Activated CD8-positive, alpha-beta memory T cell treated with anti-CD3 and anti-CD28 coated beads, Interleukin-2, amount 10 ng/mL, durations not matched to agents 7 days and 5 days (primary cell): ENCODE data around the gene ZNF426. TPM values are rescaled to one million over a fixed set of nuclear protein-coding genes. Genes with fewer than 3 reads are reported as not detected.

ENCODE experiments used
- total RNA-seq, 2 experiments: library from RNA; stranded (reverse); gene quantifications; one replicate each; pipeline ENCODE4 v1.2.3, GENCODE V29; 2021

Gene ZNF426
- total RNA-seq, 2 experiments from 2014 or later: 12.7 to 13.9 TPM

Other genes starting within 250 kb of the ZNF426 start
- gene ZNF699, start 228.8 kb downstream of the ZNF426 start, total RNA-seq: 1 to 10 TPM; 6.7 to 9.0 TPM
- 10 to 100 TPM; 10.9 to 14.9 TPM for gene ZNF559, start 214.5 kb downstream of the ZNF426 start, total RNA-seq
- gene ZNF177, start 175.6 kb downstream of the ZNF426 start, total RNA-seq: 1 to 10 TPM; 1.1 to 1.2 TPM
- 10 to 100 TPM; 34.1 to 48.3 TPM for gene ZNF266, start 103.1 kb downstream of the ZNF426 start, total RNA-seq
- not detected for gene ZNF560, start 40.0 kb downstream of the ZNF426 start, total RNA-seq
- gene ZNF121, start 45.9 kb upstream of the ZNF426 start, total RNA-seq: 10 to 100 TPM; 53.9 to 55.7 TPM
- gene ZNF561, start 82.6 kb upstream of the ZNF426 start, total RNA-seq: 10 to 100 TPM; 23.0 to 30.8 TPM
- 10 to 100 TPM; 25.9 to 26.7 TPM for gene ZNF562, start 136.5 kb upstream of the ZNF426 start, total RNA-seq
- gene ZNF846, start 230.1 kb upstream of the ZNF426 start, total RNA-seq: 1 to 10 TPM; 6.0 to 9.6 TPM